HT1080 (cell line): ENCODE results near the gene HDAC7. TPM values are rescaled to one million over a fixed set of nuclear protein-coding genes. Genes with fewer than 3 reads are reported as not detected.
"Not testable (repeated sequence)": the region's sequence is repeated elsewhere in the genome, so short reads cannot be mapped to it uniquely, and the experiment has no call there.

Experiments
- DNase-seq: peaks from one replicate; pipeline ENCODE4 v3.0.0-alpha.2; 2015; ENCODE audit warnings: low read depth
- total RNA-seq: library from RNA; depleted of rRNA; stranded (reverse); fragments of >200 nt; shearing (Covaris generic); gene quantifications from 2 replicates; pipeline ENCODE4 v1.2.3, GENCODE V29; 2014

Gene HDAC7
- total RNA-seq, 1 experiment from 2014 or later: 40.0 TPM

DNA sequence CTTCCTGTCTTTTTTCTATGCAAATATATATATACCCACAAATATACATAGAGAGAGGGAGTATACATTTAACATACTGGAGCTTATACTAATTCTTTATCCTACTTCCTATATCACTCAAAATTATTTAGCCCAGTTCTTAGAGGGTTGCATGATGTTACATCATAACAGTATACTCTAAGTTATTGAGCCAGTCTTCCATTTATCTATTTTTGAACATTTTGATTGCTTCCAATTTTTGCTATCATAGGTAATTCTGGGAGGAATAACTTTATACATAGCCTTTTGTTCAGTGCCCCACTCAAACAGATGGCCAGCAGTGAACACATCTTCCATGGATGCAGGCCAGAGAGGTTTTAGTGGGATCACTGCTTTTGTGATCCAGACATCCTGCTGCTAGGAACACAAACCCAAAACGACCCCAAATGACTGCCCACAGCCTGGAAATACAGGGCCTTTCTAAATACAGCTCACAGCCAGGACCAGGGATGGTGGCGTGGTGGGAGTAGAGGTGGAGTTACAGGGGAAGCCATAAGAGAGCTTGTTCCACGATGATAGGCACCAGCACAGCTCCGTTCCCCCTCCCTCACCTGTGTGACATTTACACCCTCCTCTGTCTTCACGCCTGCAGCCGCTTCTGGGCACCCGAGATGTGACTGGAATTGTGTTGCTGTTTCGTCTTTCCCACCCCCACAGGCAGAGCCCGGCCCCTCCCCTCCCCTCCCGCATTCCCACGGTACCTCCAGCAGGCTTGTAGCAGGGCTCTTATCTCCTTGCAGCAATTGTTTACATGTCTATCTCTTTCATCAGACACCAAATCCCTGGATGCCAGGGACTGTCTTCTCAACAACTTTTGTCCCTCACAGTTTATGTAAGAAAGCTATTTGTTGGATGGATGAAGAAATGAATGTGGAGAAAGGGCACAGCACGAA is 30.7 kb upstream of the HDAC7 start:
- DNase-seq: no peak

DNA sequence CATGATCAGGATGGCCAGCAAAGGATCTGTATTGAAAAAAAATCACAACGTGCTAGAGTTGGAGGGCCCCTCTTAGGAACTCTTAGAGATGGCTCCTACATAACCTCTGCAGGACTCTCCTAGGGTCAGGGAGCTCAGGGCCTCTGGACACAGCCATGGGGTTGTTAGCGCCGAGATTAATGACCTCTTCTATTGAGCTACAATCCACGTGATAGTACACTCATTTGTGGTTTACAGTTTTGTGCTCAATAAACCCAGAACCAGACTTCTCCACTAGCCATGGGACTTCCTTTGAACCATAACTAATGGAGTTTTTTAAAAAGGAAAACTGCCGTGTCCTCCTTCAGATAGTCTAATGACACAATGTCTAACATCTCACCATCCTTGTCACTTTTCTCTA is 29.6 kb upstream of the HDAC7 start:
- DNase-seq: no peak

- no peak for DNase-seq
Measured at GRCh38 chr12:47848853-47849252, 29.1 kb upstream of the HDAC7 start.

- no peak for DNase-seq
Measured at GRCh38 chr12:47846294-47846996, 26.7 kb upstream of the HDAC7 start.

GRCh38 chr12:47845081-47845480 is 25.4 kb upstream of the HDAC7 start:
- DNase-seq: no peak

DNA sequence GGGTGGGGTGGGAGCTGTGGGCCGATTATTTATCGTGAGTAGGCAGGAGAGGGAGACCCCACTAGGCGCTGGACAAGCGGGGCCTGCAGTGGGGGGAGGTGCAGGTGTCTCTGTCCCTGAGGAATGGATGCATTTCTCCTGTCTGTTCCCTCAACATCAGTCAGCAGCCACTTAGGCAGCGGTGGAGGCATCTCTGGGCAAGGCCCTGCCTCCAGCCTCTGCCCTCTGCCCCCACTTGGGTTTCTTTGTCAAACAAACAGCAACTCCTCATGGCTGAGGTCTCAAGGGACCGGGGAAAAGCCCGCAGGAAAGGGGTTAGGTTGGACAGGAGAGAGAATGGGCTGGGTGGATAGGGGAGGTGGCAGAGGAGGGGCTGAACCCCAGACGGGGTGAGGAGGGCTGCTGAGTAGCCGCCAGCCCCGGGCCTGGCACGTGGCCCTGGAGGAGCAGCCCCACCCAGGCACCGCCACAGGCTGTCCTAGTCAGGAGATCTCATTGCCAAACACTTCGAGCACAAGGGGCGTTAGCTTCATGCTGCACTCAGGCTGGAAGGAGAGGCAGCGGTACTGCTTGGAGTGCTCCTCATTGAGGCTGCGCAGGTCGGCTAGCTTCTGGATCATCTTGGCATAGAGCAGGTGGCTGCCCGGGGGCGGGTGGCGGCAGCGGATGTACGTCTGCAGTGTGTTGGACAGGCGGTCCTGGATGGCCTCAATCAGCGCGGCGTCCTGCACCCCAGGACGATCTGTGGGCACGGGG is 24.7 kb upstream of the HDAC7 start:
- no peak for DNase-seq

DNA sequence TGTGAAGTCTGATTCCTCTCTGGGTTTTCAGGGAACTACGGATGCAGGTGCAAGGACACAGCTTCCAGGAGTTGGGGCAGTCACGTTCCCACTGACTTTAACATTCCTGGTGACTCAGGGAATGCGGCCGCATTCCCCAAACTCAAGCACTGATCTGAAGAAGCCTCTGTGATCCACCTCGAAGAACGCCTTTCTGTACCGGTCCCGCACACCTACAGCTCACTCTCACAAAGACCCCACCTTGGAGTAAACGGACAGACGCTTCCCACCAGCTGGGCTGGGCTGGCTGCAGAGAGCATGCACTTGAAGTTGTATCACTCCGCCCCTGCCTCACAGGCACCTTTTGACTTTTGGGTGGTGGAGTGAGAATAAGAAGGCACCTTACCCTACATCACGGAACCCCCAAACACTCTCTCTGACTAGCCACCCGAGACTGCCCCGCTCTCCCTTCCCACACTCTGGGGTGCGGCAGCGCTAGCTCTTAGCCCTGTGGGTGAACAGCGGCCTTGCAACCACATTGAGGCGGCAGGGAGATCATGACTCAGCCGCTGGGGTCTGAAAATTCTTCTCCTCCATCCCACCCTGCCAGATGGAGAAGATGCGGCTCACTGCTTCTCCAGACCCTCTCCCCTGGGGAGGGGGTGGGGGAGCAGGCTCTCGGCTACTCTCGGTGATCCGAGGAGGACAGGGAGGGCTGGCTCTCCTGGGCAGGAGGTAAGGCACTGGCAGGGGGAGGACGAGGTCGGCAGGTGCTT is 23.7 kb upstream of the HDAC7 start:
- no peak for DNase-seq

DNA sequence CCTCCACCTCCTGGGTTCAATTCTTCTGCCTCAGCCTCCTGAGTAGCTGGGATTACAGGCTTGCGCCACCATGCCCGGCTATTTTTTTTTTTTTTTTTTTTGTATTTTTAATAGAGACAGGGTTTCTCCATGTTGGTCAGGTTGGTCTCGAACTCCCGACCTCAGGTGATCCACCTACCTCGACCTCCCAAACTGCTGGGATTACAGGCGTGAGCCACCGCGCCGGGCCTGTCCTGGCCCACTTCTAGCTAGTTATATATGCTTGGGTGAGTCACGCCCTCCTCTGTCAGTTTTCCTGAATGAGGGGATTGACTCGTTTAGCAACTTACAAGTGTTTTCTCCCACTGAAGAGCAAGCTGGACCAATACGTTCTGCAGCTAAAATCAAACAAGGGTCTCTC is 22.8 kb upstream of the HDAC7 start:
- not testable (repeated sequence) for DNase-seq

GRCh38 chr12:47841910-47842309 is 22.2 kb upstream of the HDAC7 start:
- no peak for DNase-seq

GRCh38 chr12:47841501-47841900 is 21.8 kb upstream of the HDAC7 start:
- DNase-seq: no peak

DNA sequence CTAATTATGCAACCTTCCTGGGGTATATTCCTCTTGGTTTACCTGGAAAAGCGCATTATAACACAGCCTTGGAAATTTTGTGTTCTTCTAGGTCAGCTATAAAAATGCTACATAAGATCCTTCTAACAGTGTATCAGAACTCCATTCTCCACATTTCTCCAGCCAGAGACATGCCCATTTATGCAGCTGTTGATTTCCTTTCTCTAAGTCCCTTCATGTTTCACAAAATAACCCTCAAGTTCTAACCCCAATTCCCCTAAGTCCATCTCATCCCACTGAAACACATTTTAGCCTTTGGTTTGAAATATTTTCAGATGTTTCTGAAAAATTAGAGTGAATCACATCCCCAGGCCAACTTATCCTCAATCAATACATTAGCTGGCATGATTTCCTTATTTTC is 20.9 kb upstream of the HDAC7 start:
- no peak for DNase-seq

DNA sequence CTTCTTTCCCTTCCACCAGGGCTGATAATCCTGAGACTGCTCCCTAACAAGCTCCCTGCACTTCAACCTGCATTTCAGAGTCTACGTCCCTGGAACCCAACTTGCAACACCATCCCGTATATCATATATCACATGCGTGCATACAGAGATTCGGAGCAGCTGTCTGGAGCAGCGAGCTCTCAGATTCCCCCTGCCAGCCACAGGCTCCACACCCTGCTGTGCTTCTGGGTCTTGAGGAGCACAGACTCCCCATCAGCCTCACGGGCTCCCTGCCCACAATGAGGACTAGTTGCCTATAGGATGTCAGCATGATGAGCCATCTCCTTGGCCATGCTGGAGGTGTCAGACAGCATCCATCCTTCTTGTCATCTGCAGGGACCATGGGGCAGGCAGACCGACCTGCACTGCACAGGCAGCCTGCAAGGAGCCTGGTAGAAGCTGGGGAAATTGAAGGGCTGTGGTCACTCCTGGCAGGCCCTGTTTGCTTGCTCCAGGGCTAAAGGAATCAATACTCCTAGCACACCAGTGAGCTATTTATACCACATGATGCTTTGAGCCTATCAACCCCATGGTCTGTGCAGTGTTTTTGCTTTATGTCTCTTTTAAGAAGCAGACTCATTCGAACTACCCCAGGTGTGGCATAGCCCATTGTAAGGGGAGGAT is 19.6 kb upstream of the HDAC7 start:
- DNase-seq: no peak

- no peak for DNase-seq
Measured at GRCh38 chr12:47838286-47838931, 18.7 kb upstream of the HDAC7 start.

- peak; percentile 68 for DNase-seq
Measured at GRCh38 chr12:47837190-47838171, 17.8 kb upstream of the HDAC7 start.

DNA sequence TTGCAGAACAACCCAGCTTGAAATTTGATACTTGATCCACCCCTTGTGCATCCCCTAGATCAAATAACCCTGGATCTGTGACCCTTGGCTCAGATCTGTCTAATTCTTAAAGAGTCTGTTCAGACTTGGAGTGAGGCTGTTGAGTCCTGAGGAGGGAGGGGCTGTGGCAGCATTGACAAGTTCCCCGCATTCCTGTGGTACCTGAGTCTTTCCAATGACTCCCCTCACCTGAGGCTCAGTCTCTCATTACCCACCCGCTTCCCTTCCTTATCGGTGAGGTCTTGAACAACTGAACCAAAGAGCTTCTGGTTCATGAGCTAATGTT is 16.1 kb upstream of the HDAC7 start:
- DNase-seq: no peak

DNA sequence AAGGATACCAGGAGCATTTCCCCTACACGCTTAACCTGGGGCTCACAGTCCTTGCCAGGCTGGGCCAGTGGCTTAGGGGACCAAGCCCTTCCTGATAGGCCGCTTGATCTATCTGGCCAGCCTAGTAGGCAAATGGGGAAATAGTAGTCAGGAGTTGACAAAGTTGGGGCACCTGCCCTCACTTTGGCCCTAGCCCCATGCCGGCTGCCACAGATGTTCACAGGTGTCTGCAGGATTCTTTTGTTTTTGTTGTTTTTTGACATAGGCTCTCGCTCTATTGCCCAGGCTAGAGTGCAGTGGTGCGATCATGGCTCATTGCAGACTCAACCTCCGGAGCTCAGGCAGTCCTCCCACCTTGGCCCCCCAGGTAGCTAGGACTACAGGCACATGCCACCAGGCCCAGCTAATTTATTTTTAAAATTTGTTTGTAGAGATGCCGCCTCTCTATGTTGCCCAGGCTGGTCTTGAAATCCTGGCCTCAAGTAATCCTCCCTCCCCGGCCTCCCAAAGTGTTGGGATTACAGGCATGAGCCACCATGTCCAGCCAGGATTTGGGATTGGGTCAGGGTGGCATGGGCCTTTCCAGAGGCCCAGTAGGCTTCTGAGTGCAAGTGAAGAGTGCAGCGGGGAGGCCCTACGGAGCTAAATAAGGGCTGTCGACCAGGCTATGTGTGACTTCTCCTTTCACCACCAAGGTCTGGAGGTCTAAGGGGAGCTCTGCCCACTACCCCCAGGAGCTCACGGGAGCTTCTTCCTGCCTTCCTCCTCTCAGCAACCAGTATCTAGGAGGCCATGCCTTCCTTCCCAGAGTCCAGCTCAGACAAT is 15.5 kb upstream of the HDAC7 start:
- no peak for DNase-seq

DNA sequence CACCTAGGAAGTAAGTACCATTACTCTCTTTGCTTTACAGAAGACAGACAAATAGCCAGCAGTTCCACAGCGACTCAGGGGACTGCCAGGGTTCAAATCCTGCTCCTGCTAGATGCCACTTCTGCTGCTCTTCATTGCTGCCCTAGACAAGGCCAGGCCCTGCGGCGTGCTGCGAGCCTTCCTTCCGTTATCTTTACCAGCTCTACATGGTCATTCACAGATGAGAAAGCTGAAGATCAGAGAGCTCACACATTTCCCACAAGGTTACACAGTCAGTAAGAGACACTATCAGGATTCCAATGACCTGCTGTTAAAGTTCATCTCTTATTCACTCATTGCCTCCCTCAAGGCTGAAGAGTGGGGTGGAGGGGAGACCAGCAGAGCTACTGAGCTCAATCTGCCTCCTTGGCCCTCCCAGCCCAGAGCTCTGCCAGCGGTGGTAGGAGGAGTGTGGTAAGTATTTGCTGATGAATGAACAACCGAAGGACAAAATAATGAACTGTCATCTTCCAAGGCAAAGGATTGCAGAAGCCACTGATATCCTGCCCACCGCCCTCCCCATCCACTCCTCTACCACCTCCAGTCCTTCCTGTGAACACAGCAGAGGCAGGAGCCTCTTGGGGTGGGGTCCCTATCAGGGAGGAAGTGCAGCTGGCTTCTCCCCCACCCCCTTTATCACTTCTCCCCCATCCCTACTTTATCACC is 14.6 kb upstream of the HDAC7 start:
- DNase-seq: no peak
